ENCODE data around the gene SLC19A1.

SLC19A1 gene

DNA sequence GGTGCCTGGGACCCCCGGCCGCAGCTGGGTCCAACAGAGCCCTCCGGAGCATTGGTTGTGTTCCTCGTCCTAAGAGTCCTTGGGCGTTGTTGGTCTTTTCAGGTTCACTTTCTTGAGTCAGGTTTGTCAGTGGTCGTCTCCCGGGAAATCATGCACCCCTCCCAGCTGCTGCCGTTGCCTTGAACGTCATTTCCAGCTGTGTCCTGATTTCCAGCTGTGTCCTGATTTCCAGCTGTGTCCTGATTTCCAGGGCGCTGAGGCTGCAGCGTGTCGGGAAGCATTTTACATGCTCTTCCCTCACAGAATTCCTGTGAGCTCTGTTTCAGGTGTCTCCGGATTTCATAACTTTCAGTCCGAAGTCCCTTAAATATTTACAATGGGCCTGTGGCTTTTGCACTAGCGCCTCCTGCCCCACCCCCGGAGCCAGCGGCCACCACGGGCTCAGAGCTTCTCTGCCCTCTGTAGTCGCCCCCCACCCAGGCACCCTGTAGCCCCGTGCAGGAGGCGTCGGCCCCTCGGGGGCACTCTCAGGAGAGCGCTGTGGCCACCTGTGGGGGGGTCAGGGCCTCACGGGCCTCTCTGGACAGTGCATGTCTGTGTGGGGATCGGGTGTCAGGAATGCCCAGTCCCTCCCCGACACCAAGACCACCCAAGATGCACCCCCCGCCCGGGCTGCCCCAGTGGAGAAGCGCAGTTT lies 70.6 kb downstream of the SLC19A1 start:
- H3K27me3 ChIP-seq, result no peaks in the 10 kb centered on the region; the same call in 1 of the 2 replicates
- H3K4me1 ChIP-seq, result no peaks in the 10 kb centered on the region
- H3K9me3 ChIP-seq, result no peaks in the 10 kb centered on the region
- H3K4me3 ChIP-seq (ENCODE audit: low read depth, low read length), result no peak overlapping the region
- TF ChIP-seq, protein P1, sequence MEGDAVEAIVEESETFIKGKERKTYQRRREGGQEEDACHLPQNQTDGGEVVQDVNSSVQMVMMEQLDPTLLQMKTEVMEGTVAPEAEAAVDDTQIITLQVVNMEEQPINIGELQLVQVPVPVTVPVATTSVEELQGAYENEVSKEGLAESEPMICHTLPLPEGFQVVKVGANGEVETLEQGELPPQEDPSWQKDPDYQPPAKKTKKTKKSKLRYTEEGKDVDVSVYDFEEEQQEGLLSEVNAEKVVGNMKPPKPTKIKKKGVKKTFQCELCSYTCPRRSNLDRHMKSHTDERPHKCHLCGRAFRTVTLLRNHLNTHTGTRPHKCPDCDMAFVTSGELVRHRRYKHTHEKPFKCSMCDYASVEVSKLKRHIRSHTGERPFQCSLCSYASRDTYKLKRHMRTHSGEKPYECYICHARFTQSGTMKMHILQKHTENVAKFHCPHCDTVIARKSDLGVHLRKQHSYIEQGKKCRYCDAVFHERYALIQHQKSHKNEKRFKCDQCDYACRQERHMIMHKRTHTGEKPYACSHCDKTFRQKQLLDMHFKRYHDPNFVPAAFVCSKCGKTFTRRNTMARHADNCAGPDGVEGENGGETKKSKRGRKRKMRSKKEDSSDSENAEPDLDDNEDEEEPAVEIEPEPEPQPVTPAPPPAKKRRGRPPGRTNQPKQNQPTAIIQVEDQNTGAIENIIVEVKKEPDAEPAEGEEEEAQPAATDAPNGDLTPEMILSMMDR (IDR thresholded peaks at IDR 0.05; ENCODE audit: low read depth, low read length), result no peak
- DNase-seq, result no peak
- H3K36me3 ChIP-seq, result no peaks in the 10 kb centered on the region

- Histone ChIP-seq H3K4me1 (no peaks in the 10 kb centered on the region), H3K36me3 (no peaks in the 10 kb centered on the region), H3K27me3 (no peaks in the 10 kb centered on the region; the same call in 1 of the 2 replicates), H3K9me3 (no peaks in the 10 kb centered on the region), H3K4me3 (ENCODE audit: low read depth, low read length) (no peak overlapping the region)
- TF ChIP-seq, protein P1 (IDR thresholded peaks at IDR 0.05; ENCODE audit: low read depth, low read length), result no peak
- DNase-seq, result no peak
These were observed 71.3 kb downstream of the SLC19A1 start for GRCh38 chr21:45470773-45471524.

DNA sequence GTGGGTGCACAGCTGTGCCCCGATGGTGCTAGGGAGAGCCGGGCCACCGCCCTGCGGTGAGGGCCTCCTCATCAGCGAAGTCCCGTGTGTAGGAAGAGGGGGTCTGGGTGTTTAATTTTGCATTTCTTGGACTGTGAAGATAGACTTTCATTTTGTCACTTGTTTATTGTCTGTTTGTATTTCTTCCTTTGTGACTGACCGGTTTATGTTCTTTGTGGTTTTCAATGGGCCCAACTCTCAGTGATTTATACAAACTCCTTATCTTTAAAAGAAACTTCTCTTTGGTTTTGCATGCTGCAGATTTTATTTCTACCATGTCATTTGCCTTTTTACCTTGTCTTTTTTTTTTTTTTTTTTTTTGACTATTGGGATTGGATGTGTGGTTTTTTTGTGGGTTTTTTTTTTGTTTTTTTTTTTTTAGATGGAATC lies 72.1 kb downstream of the SLC19A1 start:
- H3K27me3 ChIP-seq, result no peaks in the 10 kb centered on the region; the same call in 1 of the 2 replicates
- no peaks in the 10 kb centered on the region for H3K9me3 ChIP-seq
- no peaks in the 10 kb centered on the region for H3K36me3 ChIP-seq
- no peak overlapping the region for H3K4me3 ChIP-seq (ENCODE audit: low read depth, low read length)
- no peaks in the 10 kb centered on the region for H3K4me1 ChIP-seq
- TF ChIP-seq, protein P1 (IDR thresholded peaks at IDR 0.05; ENCODE audit: low read depth, low read length), result no peak
- no peak for DNase-seq

- no peaks in the 10 kb centered on the region; the same call in 1 of the 2 replicates for H3K9me3 ChIP-seq
These were observed 72.8 kb downstream of the SLC19A1 start for GRCh38 chr21:45469273-45470086.

DNA sequence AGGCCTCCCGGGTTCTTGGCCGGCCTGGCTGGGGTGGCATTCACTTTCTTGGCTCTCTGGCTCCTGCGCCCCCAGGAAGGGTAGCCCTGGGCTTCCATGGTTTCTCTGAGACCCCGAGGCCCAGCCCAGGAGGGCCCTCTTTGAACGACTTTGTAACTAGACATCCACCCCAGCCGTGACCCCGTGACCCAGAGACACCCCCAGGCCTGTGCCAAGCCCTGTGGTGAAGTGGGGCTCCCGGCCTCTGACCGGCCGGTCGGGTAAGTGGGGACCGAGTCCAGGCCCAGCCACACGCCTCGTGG lies 73.3 kb downstream of the SLC19A1 start:
- H3K36me3 ChIP-seq, result no peaks in the 10 kb centered on the region
- no peaks in the 10 kb centered on the region for H3K4me1 ChIP-seq
- no peak overlapping the region for H3K4me3 ChIP-seq (ENCODE audit: low read depth, low read length)
- peaks cover 7% of the 10 kb centered on the region for H3K27me3 ChIP-seq
- no peaks in the 10 kb centered on the region; the same call in 1 of the 2 replicates for H3K9me3 ChIP-seq
- no peak for DNase-seq
- TF ChIP-seq, protein P1 (IDR thresholded peaks at IDR 0.05; ENCODE audit: low read depth, low read length), result no peak

More at GRCh38 chr21:45469273-45470086, 72.8 kb downstream of the SLC19A1 start:
- H3K4me1 ChIP-seq, result no peaks in the 10 kb centered on the region
- DNase-seq, result no peak
- no peak overlapping the region for H3K4me3 ChIP-seq (ENCODE audit: low read depth, low read length)
- TF ChIP-seq, protein P1 (IDR thresholded peaks at IDR 0.05; ENCODE audit: low read depth, low read length), result no peak
- no peaks in the 10 kb centered on the region for H3K36me3 ChIP-seq
- peaks cover 3% of the 10 kb centered on the region for H3K27me3 ChIP-seq

All from BE2C (cell line).